ENCODE results near the gene RHOT1.

GRCh38 chr17:32120141-32120540, 22.2 kb upstream of the RHOT1 start:
- TF ChIP-seq CTCF (IDR thresholded peaks at IDR 0.05) = no peak
- no peak for TF ChIP-seq POLR2A (IDR thresholded peaks at IDR 0.05)

All from ovary (tissue), 3 donors.